Lung (tissue), 12 donors: ENCODE data around the gene AHNAK. TPM values are rescaled to one million over a fixed set of nuclear protein-coding genes. Genes with fewer than 3 reads are reported as not detected.

Experiments
- ATAC-seq: fragments of 200-7000 bp; cut with Tn5 transposase; one replicate; pipeline ENCODE4 v1.9.1; 2020; ENCODE audit warnings: moderate number of reproducible peaks; ENCODE audit not compliant: insufficient read depth, low FRiP score
- DNase-seq, 3 donors: peaks; one replicate each; pipeline ENCODE4 v3.0.0-alpha.2; 2013 to 2017
- H3K27ac ChIP-seq, 2 donors: one replicate each; pipeline ENCODE4 v1.5.1; 2013; ENCODE audit warnings: mild to moderate bottlenecking in 2 of 2, moderate library complexity in 2 of 2, control low read depth in 1 of 2, inconsistent platforms in 1 of 2, low read depth in 1 of 2, low read length in 1 of 2
- H3K27me3 ChIP-seq, 3 donors: one replicate each; pipeline ENCODE4 v1.5.1; 2013; ENCODE audit warnings: low read length in 2 of 3; ENCODE audit not compliant: control insufficient read depth in 3 of 3, insufficient read depth in 3 of 3
- H3K36me3 ChIP-seq, 4 donors: one replicate each; pipeline ENCODE4 v1.5.1; 2013; ENCODE audit warnings: low read length in 4 of 4, mild to moderate bottlenecking in 1 of 4, moderate library complexity in 1 of 4; ENCODE audit not compliant: control insufficient read depth in 4 of 4, insufficient read depth in 4 of 4
- H3K4me1 ChIP-seq, 5 donors: one replicate each; pipeline ENCODE4 v1.5.1; 2013; ENCODE audit warnings: low read length in 5 of 5, mild to moderate bottlenecking in 2 of 5, moderate library complexity in 1 of 5; ENCODE audit not compliant: control insufficient read depth in 5 of 5, insufficient read depth in 5 of 5
- H3K4me3 ChIP-seq: one replicate; pipeline ENCODE4 v1.5.1; 2013; ENCODE audit warnings: mild to moderate bottlenecking, control low read depth, moderate library complexity
- H3K9ac ChIP-seq, 2 donors: one replicate each; pipeline ENCODE4 v1.5.1; 2013; ENCODE audit warnings: low read length in 2 of 2, control low read depth in 1 of 2; ENCODE audit not compliant: insufficient read depth in 1 of 2
- H3K9me3 ChIP-seq, 4 donors: one replicate each; pipeline ENCODE4 v1.5.1; 2013; ENCODE audit warnings: low read length in 3 of 4, mild to moderate bottlenecking in 1 of 4, moderate library complexity in 1 of 4; ENCODE audit not compliant: control insufficient read depth in 4 of 4, insufficient read depth in 3 of 4
- CTCF ChIP-seq: IDR thresholded peaks from 2 replicates; pipeline ENCODE4 v1.5.1; 2012; ENCODE audit warnings: mild to moderate bottlenecking; ENCODE audit errors: control extremely low read depth, extremely low read depth
- WGBS, 2 donors: extraction: QIAGEN DNeasy Blood & Tissue Kit; methylation state at CpG; one replicate each; pipeline ENCODE4 v1.1.7; 2013; 5-methylcytosine and 5-hydroxymethylcytosine counted together
- polyA plus RNA-seq, 2 donors: library from polyadenylated mRNA; stranded (reverse); fragments of 200-250 nt; gene quantifications; one replicate each; pipeline ENCODE4 v1.2.1, GENCODE V29; 2013
- total RNA-seq, 2 donors: library from RNA; depleted of rRNA in 1 of 2; stranded (reverse); fragments of >200 nt in 1 of 2; gene quantifications; one replicate each; pipeline ENCODE4 v1.2.1, GENCODE V29; 2014 to 2021
- donor health status: control.
- donor health status: control.
- donor health status: Bipolar disorder and iron deficiency.
- donor health status: healthy.
- donor health status: DM: yes; HTN: yes; CAD: no.

Gene AHNAK
- total and polyA plus RNA-seq, 4 donors, result 66.5 to 707 (median 238) TPM

- Histone ChIP-seq H3K4me1 (peaks cover 0 to 11% (median 0%) of the 10 kb centered on the region in 5 donors), H3K36me3 (peaks cover 26 to 47% (median 29%) of the 10 kb centered on the region in 4 donors), H3K9ac (no peak overlapping the region), H3K27me3 (no peaks in the 10 kb centered on the region), H3K4me3 (no peak overlapping the region), H3K9me3 (no peaks in the 10 kb centered on the region), H3K27ac (peak overlapping the region; percentile 87 to 97)
- ATAC-seq (no peak), DNase-seq (no peak)
- TF ChIP-seq CTCF, result no peak
- WGBS, 2 donors, result 76 to 83% methylated on average over 8 of the region's 8 CpGs
These were observed 46.4 kb upstream of the AHNAK start for GRCh38 chr11:62592989-62593421.

GRCh38 chr11:62592146-62592815 lies 45.7 kb upstream of the AHNAK start:
- Histone ChIP-seq H3K27ac (peak overlapping the region; percentile 87 to 97), H3K4me3 (peak overlapping the region; percentile 18), H3K36me3 (peaks cover 25 to 43% (median 29%) of the 10 kb centered on the region in 4 donors), H3K27me3 (no peaks in the 10 kb centered on the region), H3K9ac (peak overlapping the region; percentile 31 to 58), H3K4me1 (peaks cover 0 to 11% (median 0%) of the 10 kb centered on the region in 5 donors), H3K9me3 (no peaks in the 10 kb centered on the region)
- ATAC-seq (no peak), DNase-seq (no peak)
- TF ChIP-seq CTCF, result no peak
- 12 to 13% methylated on average over 17 of the region's 17 CpGs for WGBS, 2 donors

DNA sequence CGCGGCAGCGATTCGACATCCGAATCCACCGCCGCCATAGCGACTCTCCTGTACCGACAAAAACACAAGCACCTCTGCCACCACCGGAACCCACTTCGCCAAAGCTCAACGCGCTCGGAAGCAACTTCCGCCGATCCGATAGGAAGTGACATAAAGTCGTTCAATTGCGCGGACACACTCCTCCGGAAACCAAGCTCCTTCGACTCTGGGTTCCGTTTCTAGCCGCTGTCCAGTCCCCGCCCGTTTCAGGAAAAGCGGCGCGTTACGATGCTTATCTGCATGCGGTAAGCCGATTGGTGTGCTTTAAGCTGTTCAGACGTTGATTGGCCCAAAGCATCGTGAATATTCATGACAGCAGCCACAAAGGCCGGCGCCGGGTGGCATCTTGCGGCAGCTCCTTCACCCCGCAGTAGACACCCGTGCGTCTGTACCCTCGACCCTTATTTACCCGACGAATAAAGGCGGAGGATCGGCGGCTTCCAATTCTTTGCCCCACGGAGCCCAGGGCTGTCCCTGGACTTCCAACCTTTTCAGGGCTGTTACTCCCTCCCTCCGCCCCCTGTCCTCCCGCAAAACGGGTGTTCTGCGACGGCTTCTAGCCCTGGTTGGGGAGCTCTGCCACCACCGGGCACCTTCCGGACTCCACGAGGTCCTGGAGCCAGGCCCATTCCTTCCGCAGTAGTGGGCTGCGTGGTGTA lies 45.0 kb upstream of the AHNAK start, which contains the start of gene TUT1:
Gene TUT1 (minus strand): TSS at position 76 of the 698 bp plus-strand sequence. CDS start 38 bp downstream, at position 38.
- TF ChIP-seq CTCF, result no peak
- DNase-seq (peak; percentile 98 to 100 (median 99)), ATAC-seq (peak; percentile 97)
- peak within 1 kb of the TSS; percentile 87 to 97 for H3K27ac ChIP-seq
- peaks cover 21 to 39% (median 27%) of the 10 kb centered on the region in 4 donors for H3K36me3 ChIP-seq
- H3K9me3 ChIP-seq, result no peaks in the 10 kb centered on the region
- H3K4me1 ChIP-seq, result peaks cover 0 to 11% (median 0%) of the 10 kb centered on the region in 5 donors
- peak within 1 kb of the TSS; percentile 50 to 98 for H3K9ac ChIP-seq
- 0% methylated on average over 58 of the region's 58 CpGs for WGBS, 2 donors
- H3K27me3 ChIP-seq, result no peaks in the 10 kb centered on the region
- H3K4me3 ChIP-seq, result peak within 1 kb of the TSS; percentile 85
